Duodenal mucosa (tissue), 2 donors: Measurements from ENCODE around the gene PCGF3.
"Not testable (repeated sequence)": the region's sequence is repeated elsewhere in the genome, so short reads cannot be mapped to it uniquely, and the experiment has no call there.

Experiments
- H3K27ac ChIP-seq: one replicate; pipeline ENCODE4 v1.7.0; 2013; ENCODE audit warnings: low read depth, low read length
- H3K27me3 ChIP-seq, 2 donors: one replicate each; pipeline ENCODE4 v1.7.0; 2013; ENCODE audit warnings: low read length in 2 of 2, control low read depth in 1 of 2; ENCODE audit not compliant: insufficient read depth in 2 of 2, control insufficient read depth in 1 of 2
- H3K36me3 ChIP-seq, 2 donors: one replicate each; pipeline ENCODE4 v1.7.0; 2013; ENCODE audit warnings: low read length in 2 of 2, control low read depth in 1 of 2; ENCODE audit not compliant: insufficient read depth in 2 of 2, control insufficient read depth in 1 of 2
- H3K4me1 ChIP-seq, 2 donors: one replicate each; pipeline ENCODE4 v1.7.0; 2013; ENCODE audit warnings: low read length in 2 of 2, control low read depth in 1 of 2; ENCODE audit not compliant: insufficient read depth in 2 of 2, control insufficient read depth in 1 of 2
- H3K4me3 ChIP-seq, 2 donors: one replicate each; pipeline ENCODE4 v1.7.0; 2013; ENCODE audit warnings: low read length in 2 of 2, low read depth in 1 of 2
- H3K9ac ChIP-seq, 2 donors: one replicate each; pipeline ENCODE4 v1.7.0; 2013; ENCODE audit warnings: low read length in 2 of 2, low read depth in 1 of 2
- H3K9me3 ChIP-seq, 2 donors: one replicate each; pipeline ENCODE4 v1.7.0; 2013; ENCODE audit warnings: low read length in 2 of 2, control low read depth in 1 of 2; ENCODE audit not compliant: control insufficient read depth in 1 of 2

PCGF3 gene

DNA sequence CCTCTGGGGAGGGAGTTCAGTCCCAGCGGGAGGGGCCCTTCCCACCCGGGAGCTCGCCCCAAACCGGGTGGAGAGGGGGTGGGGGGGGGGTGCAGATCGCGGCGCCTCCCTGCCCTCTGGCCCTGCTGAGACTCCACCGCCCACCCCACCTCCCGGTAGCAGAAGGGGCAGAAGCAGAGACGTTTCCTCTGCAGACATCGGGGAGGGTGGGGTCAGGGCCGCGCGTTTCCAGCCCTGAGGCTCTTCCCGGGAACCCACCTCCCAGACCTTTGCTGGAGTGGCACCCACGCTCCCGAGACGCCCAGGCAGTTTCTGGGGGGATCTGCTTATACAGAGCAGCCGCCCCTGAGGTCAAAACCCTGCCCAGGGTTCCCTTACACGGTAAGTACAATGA lies 90.1 kb downstream of the PCGF3 start:
- Histone ChIP-seq H3K4me3 (no peak overlapping the region), H3K9ac (no peak overlapping the region), H3K4me1 (peaks cover 19 to 23% of the 10 kb centered on the region in 2 donors), H3K27me3 (peaks cover 40 to 49% of the 10 kb centered on the region in 2 donors), H3K27ac (no peak overlapping the region), H3K9me3 (no peaks in the 10 kb centered on the region), H3K36me3 (no peaks in the 10 kb centered on the region)

DNA sequence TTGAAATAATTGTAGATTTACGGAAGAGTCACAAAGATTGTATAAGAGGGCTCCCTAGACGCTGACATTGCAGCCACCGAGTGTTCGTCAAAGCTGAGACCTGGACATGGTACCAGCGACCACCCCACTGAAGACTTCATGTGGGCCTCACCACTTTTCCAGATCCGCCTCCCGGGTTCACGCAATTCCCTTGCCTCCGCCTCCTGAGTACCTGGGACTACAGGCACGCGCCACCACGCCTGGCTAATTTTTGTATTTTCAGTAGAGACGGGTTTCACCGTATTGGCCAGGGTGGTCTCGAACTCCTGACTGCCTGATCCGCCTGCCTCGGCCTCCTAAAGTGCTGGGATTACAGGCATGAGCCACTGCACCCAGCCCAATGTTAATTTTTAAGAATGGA lies 90.6 kb downstream of the PCGF3 start:
- no peak overlapping the region for H3K27ac ChIP-seq
- H3K4me1 ChIP-seq: peaks cover 19 to 23% of the 10 kb centered on the region in 2 donors
- peaks cover 40 to 48% of the 10 kb centered on the region in 2 donors for H3K27me3 ChIP-seq
- no peak overlapping the region for H3K4me3 ChIP-seq
- H3K36me3 ChIP-seq: no peaks in the 10 kb centered on the region
- H3K9ac ChIP-seq: no peak overlapping the region
- no peaks in the 10 kb centered on the region for H3K9me3 ChIP-seq

DNA sequence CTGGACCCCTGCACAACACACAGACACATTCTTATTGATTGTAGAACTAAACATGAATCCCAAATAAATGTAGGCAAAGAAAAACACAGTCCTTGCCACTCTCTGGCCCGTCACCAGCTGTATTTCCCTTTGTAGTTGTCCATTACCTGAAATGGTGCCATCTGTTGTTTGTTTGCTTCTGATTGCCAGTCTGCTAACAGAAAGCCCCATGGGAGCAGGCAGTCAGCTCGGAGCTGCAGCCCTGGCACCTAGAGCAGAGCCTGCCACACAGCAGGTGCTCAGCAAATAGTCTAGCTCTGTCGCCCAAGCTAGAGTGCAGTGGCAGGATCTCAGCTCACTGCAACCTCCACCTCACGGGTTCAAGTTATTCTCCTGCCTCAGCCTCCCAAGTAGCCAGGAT lies 91.4 kb downstream of the PCGF3 start:
- peaks cover 0 to 3% of the 10 kb centered on the region in 2 donors for H3K9me3 ChIP-seq
- peaks cover 19 to 20% of the 10 kb centered on the region in 2 donors for H3K4me1 ChIP-seq
- no peak overlapping the region for H3K4me3 ChIP-seq
- H3K27ac ChIP-seq: no peak overlapping the region
- H3K9ac ChIP-seq: no peak overlapping the region
- peaks cover 37 to 40% of the 10 kb centered on the region in 2 donors for H3K27me3 ChIP-seq
- H3K36me3 ChIP-seq: no peaks in the 10 kb centered on the region

DNA sequence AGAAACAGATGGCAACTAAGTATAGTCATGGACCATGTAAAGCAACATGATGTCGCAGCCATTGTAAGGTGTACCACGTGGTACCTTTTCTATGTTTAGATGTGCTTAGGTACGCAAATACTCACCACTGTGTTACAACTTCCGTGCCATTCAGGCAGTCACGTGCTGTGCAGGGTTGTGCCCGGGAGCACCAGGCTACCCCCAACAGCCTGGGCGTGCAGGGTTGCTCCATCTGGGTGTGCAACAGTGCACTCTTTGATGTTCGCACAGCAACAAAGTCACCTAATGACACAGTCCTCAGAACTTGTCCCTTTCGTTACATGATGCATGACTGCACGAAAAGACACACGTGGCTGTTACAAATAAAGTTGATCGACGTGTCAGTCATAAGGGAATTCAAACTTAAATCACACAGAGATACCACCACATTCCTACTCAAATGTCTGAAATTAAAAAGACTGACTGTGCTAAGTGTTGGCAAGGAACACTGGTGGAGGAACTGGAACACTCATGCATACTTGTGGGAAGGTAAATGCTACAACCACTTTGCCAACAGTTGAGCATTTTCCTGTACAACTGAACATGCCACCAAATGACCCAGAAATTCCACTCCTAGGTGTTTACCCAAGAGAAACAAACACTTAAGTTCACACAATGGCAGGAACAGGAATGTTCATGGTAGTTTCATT lies 95.9 kb downstream of the PCGF3 start:
- peaks cover 0 to 3% of the 10 kb centered on the region in 2 donors for H3K9me3 ChIP-seq
- no peaks in the 10 kb centered on the region for H3K36me3 ChIP-seq
- peaks cover 0 to 2% of the 10 kb centered on the region in 2 donors for H3K27me3 ChIP-seq
- peaks cover 0 to 5% of the 10 kb centered on the region in 2 donors for H3K4me1 ChIP-seq
- no peak overlapping the region for H3K9ac ChIP-seq
- no peak overlapping the region for H3K4me3 ChIP-seq
- H3K27ac ChIP-seq: no peak overlapping the region

DNA sequence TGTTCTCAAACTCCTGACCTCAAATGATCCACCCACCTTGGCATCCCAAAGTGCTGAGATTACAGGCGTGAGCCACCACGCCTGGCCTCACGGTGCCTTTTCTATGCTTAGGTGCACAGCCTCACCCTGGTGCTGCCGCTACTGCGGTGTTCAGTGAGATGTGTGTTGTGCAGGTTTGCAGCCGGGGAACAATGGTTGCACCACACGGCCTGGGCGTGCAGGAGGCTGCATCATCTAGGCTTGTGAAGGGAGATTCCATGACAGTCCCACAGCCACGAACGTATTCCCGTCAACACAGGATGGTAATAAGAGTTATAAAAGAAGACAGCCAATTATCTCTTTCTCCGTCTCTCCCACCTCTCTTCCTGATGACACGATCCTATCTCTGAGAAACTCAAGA lies 98.3 kb downstream of the PCGF3 start:
- peaks cover 0 to 5% of the 10 kb centered on the region in 2 donors for H3K4me1 ChIP-seq
- no peak overlapping the region for H3K9ac ChIP-seq
- no peak overlapping the region for H3K4me3 ChIP-seq
- H3K27me3 ChIP-seq: no peaks in the 10 kb centered on the region
- H3K36me3 ChIP-seq: no peaks in the 10 kb centered on the region
- no peak overlapping the region for H3K27ac ChIP-seq
- H3K9me3 ChIP-seq: peaks cover 0 to 3% of the 10 kb centered on the region in 2 donors

DNA sequence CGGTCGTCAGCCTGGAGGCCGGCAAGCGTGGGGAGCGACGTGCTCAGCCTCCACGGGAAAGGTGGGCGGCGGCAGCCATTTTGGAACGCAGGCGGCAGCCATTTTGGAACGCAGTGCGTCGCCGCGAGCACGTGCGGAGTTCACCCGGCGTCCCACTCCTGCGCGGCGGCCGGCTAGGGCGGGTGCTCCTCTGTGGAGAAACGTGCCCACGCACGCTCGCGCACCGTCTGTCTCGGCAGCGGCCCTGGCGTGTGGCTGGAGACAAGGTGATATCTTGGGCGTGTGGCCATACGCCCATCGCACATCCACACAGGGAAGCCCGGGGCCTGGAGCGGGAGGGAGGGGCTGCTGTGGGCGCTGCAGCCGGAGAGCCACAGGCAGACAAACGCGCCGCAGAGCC lies 99.2 kb downstream of the PCGF3 start:
- Histone ChIP-seq H3K9me3 (peaks cover 0 to 3% of the 10 kb centered on the region in 2 donors), H3K9ac (no peak overlapping the region), H3K36me3 (no peaks in the 10 kb centered on the region), H3K27ac (no peak overlapping the region), H3K4me1 (no peaks in the 10 kb centered on the region), H3K4me3 (no peak overlapping the region), H3K27me3 (no peaks in the 10 kb centered on the region)

DNA sequence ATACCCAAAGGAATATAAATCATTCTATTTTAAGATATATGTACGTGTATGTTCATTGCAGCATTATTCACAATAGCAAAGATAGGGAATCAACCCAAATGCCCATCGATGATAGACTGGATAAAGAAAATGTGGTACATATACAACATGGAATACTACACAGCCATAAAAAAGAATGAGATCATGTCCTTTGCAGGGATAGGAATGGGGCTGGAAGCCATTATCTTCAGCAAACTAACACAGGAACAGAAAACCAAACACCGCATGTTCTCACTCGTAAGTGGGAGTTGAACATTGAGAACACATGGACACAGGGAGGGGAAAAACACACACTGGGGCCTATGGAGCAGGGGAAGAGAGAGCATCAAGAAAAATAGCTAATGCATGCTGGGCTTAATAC lies 101.3 kb downstream of the PCGF3 start:
- not testable (repeated sequence) for H3K9me3 ChIP-seq, H3K27ac ChIP-seq, H3K9ac ChIP-seq, H3K36me3 ChIP-seq, H3K4me3 ChIP-seq, H3K4me1 ChIP-seq, H3K27me3 ChIP-seq

DNA sequence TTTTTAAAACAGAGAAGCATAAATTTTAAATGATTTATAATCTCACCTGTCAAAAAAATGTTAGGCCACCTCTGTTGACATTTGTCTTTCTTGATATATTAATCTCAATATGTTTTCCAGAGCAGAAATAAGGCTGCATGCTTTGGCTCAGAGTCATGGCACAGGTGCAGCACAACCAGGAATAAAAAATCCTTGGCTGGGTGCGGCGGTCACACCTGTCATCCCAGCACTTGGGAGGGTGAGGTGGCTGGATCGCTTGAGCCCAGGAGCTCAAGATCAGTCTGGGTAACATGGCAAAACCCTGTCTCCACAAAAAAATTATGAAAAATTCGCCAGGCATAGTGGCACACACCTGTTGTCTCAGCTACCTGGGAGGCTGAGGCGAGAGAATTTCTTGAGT lies 102.2 kb downstream of the PCGF3 start:
- no peaks in the 10 kb centered on the region for H3K36me3 ChIP-seq
- no peaks in the 10 kb centered on the region for H3K4me1 ChIP-seq
- H3K9ac ChIP-seq: no peak overlapping the region
- peaks cover 0 to 3% of the 10 kb centered on the region in 2 donors for H3K27me3 ChIP-seq
- H3K9me3 ChIP-seq: no peaks in the 10 kb centered on the region
- no peak overlapping the region for H3K4me3 ChIP-seq
- no peak overlapping the region for H3K27ac ChIP-seq

DNA sequence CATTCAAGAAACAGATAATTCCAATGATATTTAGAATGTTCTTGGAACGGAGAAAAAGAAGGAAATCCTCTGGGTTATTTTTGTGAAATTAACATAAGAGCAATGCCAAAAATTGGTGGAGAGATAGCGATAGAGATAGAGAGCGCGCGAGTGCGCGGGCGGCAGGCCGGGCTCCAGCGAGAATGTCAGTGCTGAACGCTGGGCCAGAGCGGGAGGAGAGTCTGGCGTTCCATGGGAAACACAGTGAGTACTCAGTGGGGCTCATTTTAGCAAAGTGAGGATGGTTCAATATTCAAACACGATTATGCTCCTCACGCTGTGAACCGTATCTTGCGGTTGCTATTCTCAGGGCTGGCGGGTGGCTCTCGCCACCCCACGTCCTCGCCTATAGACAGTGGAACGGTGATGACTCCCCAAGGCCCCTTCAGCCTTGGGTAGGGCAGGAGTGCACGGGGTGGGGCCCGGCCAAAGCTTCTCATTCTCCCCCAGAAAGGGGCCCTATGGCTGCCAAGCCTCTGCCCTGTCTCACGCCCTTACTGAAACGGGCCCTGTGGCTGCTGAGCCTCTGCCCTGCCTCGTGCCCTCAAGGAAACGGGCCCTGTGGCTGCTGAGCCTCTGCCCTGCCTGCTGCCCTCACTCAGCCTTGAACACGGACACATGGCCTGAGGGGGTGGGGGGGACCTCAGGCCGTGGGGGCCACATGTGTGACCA lies 103.4 kb downstream of the PCGF3 start:
- Histone ChIP-seq H3K9me3 (no peaks in the 10 kb centered on the region), H3K4me1 (no peaks in the 10 kb centered on the region), H3K27ac (no peak overlapping the region), H3K9ac (no peak overlapping the region), H3K36me3 (no peaks in the 10 kb centered on the region), H3K27me3 (peaks cover 0 to 3% of the 10 kb centered on the region in 2 donors), H3K4me3 (no peak overlapping the region)

DNA sequence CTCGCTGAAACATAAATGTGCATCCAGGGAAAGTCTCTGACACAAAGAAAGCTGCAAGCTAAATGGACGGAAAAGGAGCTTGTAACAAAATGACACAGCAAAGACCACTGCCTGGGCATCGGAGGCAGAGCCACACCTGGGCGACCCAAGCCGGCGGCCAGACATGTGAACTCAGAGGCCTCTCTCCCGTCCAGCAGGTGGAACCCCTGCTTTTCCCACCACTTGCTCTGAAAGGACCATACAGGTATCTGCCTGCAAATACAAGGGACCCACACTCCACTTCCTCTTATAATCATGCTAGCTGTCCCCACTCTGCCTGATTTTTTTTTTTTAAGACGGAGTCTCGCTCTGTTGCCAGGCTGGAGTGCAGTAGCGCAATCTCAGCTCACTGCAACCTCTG lies 108.3 kb downstream of the PCGF3 start:
- peaks cover 0 to 10% of the 10 kb centered on the region in 2 donors for H3K27me3 ChIP-seq

More for the DNA sequence above, 108.3 kb downstream of the PCGF3 start:
- H3K9me3 ChIP-seq: no peaks in the 10 kb centered on the region
- no peak overlapping the region for H3K9ac ChIP-seq
- H3K4me3 ChIP-seq: no peak overlapping the region
- peaks cover 0 to 4% of the 10 kb centered on the region in 2 donors for H3K4me1 ChIP-seq
- H3K27ac ChIP-seq: no peak overlapping the region
- H3K36me3 ChIP-seq: no peaks in the 10 kb centered on the region
